Measurements from ENCODE around the gene TOX2. TPM values are rescaled to one million over a fixed set of nuclear protein-coding genes. Genes with fewer than 3 reads are reported as not detected.

The TOX2 gene
- total RNA-seq, 1 experiment from 2014 or later: 1.7 TPM

- H3K27ac Mint-ChIP-seq: peak overlapping the region in 1 of 3 experiments; percentile 68; a peak in 1 of 7 replicates
- Histone ChIP-seq H2AK5ac (ENCODE audit: insufficient read length, low read length) (no peak overlapping the region), H3K9me3 (ENCODE audit: control insufficient read depth, low read depth, low read length) (no peaks in the 10 kb centered on the region), H4K20me1 (ENCODE audit: control insufficient read depth, insufficient read depth, insufficient read length) (no peaks in the 10 kb centered on the region), H4K8ac (replicated peaks; ENCODE audit: insufficient read length, low read depth, low read length) (no peak overlapping the region), H4K5ac (ENCODE audit: insufficient read length, low read depth, low read length) (no peak overlapping the region), H3K18ac (ENCODE audit: insufficient read length, low read depth, low read length) (no peak overlapping the region), H3K27me3 (ENCODE audit: insufficient read depth, low read length) (no peaks in the 10 kb centered on the region), H2BK15ac (ENCODE audit: low read depth, low read length) (no peak overlapping the region), H3K79me2 (ENCODE audit: insufficient read depth, low read length) (no peaks in the 10 kb centered on the region), H3K4me1 (ENCODE audit: insufficient read depth, low read length) (0 out of 2 replicates have a peak, but pooled peaks cover 2% of the 10 kb centered on the region), H3K79me1 (ENCODE audit: insufficient read depth, low read depth, low read length, poor library complexity, severe bottlenecking) (no peaks in the 10 kb centered on the region), H3K23me2 (ENCODE audit: insufficient read length, low read depth, low read length, poor library complexity, severe bottlenecking) (no peaks in the 10 kb centered on the region), H3K14ac (ENCODE audit: insufficient read depth, low read length) (no peak overlapping the region), H2BK5ac (ENCODE audit: insufficient read length, low read length) (no peak overlapping the region), H2BK20ac (ENCODE audit: low read depth, low read length, poor library complexity, severe bottlenecking) (no peak overlapping the region), H2AFZ (ENCODE audit: low read length) (no peak overlapping the region), H3T11ph (ENCODE audit: low read length) (no peak overlapping the region), H3K4ac (ENCODE audit: low read depth, low read length) (no peak overlapping the region), H3K56ac (ENCODE audit: insufficient read length, low read depth, low read length) (no peak overlapping the region), H3K23ac (ENCODE audit: insufficient read length, low read depth, low read length) (no peak overlapping the region), H4K91ac (ENCODE audit: insufficient read length, low read depth, low read length) (no peak overlapping the region), H3K27ac (ENCODE audit: insufficient read length, low read depth, low read length) (no peak overlapping the region), H2BK12ac (ENCODE audit: insufficient read length, low read depth, low read length) (no peak overlapping the region), H2BK120ac (ENCODE audit: low read depth, low read length, poor library complexity, severe bottlenecking) (no peak overlapping the region), H3K9ac (ENCODE audit: extremely low read depth, insufficient read length, low read length) (no peak overlapping the region), H3K4me2 (ENCODE audit: insufficient read depth, insufficient read length, low read length) (no peak overlapping the region)
- H3K4me1 Mint-ChIP-seq: peaks cover 2 to 8% of the 10 kb centered on the region in 2 experiments; a peak in 3 of 4 replicates
- WGBS (ENCODE audit: extremely low coverage, insufficient read length, low lambda C conversion rate): no CpG with 5 or more reads among the region's 9 CpGs
- no peak overlapping the region for H3K4me3 Mint-ChIP-seq
- DNase-seq: peak; percentile 41
- no peaks in the 10 kb centered on the region for H3K9me3 Mint-ChIP-seq
- H3K36me3 Mint-ChIP-seq (ENCODE audit: insufficient read depth in 1 of 3, low read depth in 3 of 3): no peaks in the 10 kb centered on the region
- H3K27me3 Mint-ChIP-seq (ENCODE audit: low read depth): no peaks in the 10 kb centered on the region
- peak; percentile 72 for TF ChIP-seq CTCF (conservative IDR thresholded peaks at IDR 0.05)
These were observed 178.0 kb downstream of the TOX2 start for GRCh38 chr20:44092551-44093248.
